HepG2 (cell line): ENCODE data around the gene SGK1. TPM values are rescaled to one million over a fixed set of nuclear protein-coding genes. Genes with fewer than 3 reads are reported as not detected.

Experiments used
- GABPB1 ChIP-seq: IDR thresholded peaks from 2 replicates; pipeline ENCODE4 v1.6.1; 2016; ENCODE audit warnings: mild to moderate bottlenecking, missing genetic modification reagents, moderate library complexity, missing compliant biosample characterization
- GFI1 ChIP-seq: sonication (generic); formaldehyde crosslinking; IDR thresholded peaks from 2 replicates; pipeline ENCODE4 v1.5.0; 2020; ENCODE audit warnings: missing genetic modification reagents, mild to moderate bottlenecking, borderline replicate concordance
- MATR3 ChIP-seq: sonication (generic); formaldehyde crosslinking; IDR thresholded peaks from 2 replicates; pipeline ENCODE4 v1.4.0; 2020; ENCODE audit warnings: missing genetic modification reagents
- NPAS2 ChIP-seq: sonication (generic); formaldehyde crosslinking; IDR thresholded peaks from 2 replicates; pipeline ENCODE4 v1.8.0; 2022; ENCODE audit warnings: mild to moderate bottlenecking, missing genetic modification reagents, borderline replicate concordance
- SP5 ChIP-seq: IDR thresholded peaks from 2 replicates; pipeline ENCODE4 v1.6.1; 2016; ENCODE audit warnings: low read depth, borderline replicate concordance
- ZBTB38 ChIP-seq: sonication (generic); formaldehyde crosslinking; IDR thresholded peaks from 2 replicates; pipeline ENCODE4 v1.5.1; 2020; ENCODE audit warnings: mild to moderate bottlenecking, missing genetic modification reagents
- ZNF234 ChIP-seq: sonication (generic); formaldehyde crosslinking; conservative IDR thresholded peaks from 2 replicates; pipeline ENCODE4 v1.5.1; 2020; ENCODE audit warnings: mild to moderate bottlenecking, missing genetic modification reagents
- ZNF318 ChIP-seq: sonication (generic); formaldehyde crosslinking; IDR thresholded peaks from 2 replicates; pipeline ENCODE4 v1.4.0; 2020; ENCODE audit warnings: mild to moderate bottlenecking, missing genetic modification reagents
- ZNF510 ChIP-seq: sonication (generic); formaldehyde crosslinking; IDR thresholded peaks from 2 replicates; pipeline ENCODE4 v1.4.0; 2020; ENCODE audit warnings: low read depth, mild to moderate bottlenecking, missing genetic modification reagents
- ZNF513 ChIP-seq: sonication (generic); formaldehyde crosslinking; conservative IDR thresholded peaks from 2 replicates; pipeline ENCODE4 v1.5.0; 2020; ENCODE audit warnings: missing genetic modification reagents
- ZNF710 ChIP-seq: sonication (generic); formaldehyde crosslinking; IDR thresholded peaks from 2 replicates; pipeline ENCODE4 v1.5.0; 2020; ENCODE audit warnings: mild to moderate bottlenecking, missing genetic modification reagents, borderline replicate concordance
- polyA plus RNA-seq, 8 experiments: library from polyadenylated mRNA; depleted of rRNA in 3 of 8; stranded (reverse) in 7 of 8; unstranded in 1 of 8; fragments of >200 nt; fragmentation: Illumina TruSeq in 4 of 8; extraction: Trizol in 4 of 8; gene quantifications; 2 replicates each; pipeline versions ENCODE4 v1.2.1 to v1.2.3, GENCODE V29; 2011 to 2016; ENCODE audit warnings: low read depth in 4 of 8, missing spikeins in 1 of 8, mixed read lengths in 1 of 8; ENCODE audit not compliant: insufficient read depth in 1 of 8
- total RNA-seq, 5 experiments: library from RNA; depleted of rRNA; stranded (reverse); fragments of >200 nt; fragmentation: Illumina TruSeq; extraction: Trizol; gene quantifications; 2 replicates each; pipeline ENCODE4 v1.2.3, GENCODE V29; 2016; ENCODE audit warnings: low read depth in 1 of 5

The SGK1 gene
- total and polyA plus RNA-seq, 2 of the 13 experiments (the other 11 are each of a cell fraction or from before 2014, with no cell fraction given): 56.1 to 56.2 TPM

- no peak for TF ChIP-seq SP5
- no peak for TF ChIP-seq MATR3 (CRISPR knock-in tag)
- no peak for TF ChIP-seq ZBTB38 (CRISPR knock-in tag)
- TF ChIP-seq ZNF510 (CRISPR knock-in tag): no peak
- no peak for TF ChIP-seq ZNF318 (CRISPR knock-in tag)
- no peak for TF ChIP-seq GFI1 (CRISPR knock-in tag)
- TF ChIP-seq ZNF513: no peak
- TF ChIP-seq ZNF234 (CRISPR knock-in tag): no peak
- no peak for TF ChIP-seq NPAS2 (CRISPR knock-in tag)
- no peak for TF ChIP-seq GABPB1 (CRISPR knock-in tag)
- no peak for TF ChIP-seq ZNF710
Measured at GRCh38 chr6:134266776-134267175, 51.1 kb downstream of the SGK1 start (continued).
